ENCODE measurements around the gene LTO1. TPM values are rescaled to one million over a fixed set of nuclear protein-coding genes. Genes with fewer than 3 reads are reported as not detected.

Gene LTO1
- total RNA-seq, 1 donor from 2014 or later = 52.5 TPM

DNA sequence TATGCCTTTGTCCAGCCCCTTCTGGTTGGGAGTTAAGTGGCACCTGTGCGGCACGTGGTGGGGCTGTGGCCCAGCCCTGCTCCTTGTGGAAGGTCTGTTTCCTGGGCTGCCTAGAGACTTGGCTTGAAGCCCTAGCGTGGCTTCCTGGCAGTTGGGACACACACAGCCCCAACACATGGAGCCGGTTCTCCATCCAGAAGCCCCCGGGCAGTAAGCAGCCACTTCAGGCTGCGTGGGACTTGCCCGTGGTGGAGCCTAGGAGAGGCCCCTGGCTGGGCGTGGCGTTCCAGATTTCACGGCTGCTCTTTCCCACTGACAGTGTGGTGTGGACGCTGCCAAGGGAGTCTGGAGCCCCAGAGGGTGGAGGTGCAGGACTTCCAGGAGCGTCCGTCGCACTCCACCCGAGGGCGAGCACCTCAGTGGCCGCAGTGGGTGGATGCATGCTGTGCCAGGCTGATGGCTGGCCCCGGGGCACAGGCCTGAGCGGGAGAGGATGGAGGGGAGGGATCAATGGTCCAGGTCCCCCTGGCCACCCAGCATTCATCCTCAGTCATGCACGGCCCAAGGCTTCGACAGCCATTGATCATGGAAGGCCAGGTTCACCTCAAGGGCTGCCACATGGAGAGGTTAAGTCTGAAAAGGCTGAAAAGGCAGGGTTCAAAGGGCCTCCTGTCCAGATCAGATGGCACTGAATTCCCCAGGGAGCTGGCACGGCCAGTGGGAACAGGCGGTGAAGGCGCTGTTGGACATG lies 24.9 kb downstream of the LTO1 start:
- peaks cover 27% of the 10 kb centered on the region for H3K36me3 Mint-ChIP-seq (ENCODE audit: low read depth)
- POLR2A ChIA-PET = no interaction called here
- TF ChIP-seq, protein P1, sequence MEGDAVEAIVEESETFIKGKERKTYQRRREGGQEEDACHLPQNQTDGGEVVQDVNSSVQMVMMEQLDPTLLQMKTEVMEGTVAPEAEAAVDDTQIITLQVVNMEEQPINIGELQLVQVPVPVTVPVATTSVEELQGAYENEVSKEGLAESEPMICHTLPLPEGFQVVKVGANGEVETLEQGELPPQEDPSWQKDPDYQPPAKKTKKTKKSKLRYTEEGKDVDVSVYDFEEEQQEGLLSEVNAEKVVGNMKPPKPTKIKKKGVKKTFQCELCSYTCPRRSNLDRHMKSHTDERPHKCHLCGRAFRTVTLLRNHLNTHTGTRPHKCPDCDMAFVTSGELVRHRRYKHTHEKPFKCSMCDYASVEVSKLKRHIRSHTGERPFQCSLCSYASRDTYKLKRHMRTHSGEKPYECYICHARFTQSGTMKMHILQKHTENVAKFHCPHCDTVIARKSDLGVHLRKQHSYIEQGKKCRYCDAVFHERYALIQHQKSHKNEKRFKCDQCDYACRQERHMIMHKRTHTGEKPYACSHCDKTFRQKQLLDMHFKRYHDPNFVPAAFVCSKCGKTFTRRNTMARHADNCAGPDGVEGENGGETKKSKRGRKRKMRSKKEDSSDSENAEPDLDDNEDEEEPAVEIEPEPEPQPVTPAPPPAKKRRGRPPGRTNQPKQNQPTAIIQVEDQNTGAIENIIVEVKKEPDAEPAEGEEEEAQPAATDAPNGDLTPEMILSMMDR (IDR thresholded peaks at IDR 0.05) = no peak
- H3K9me3 Mint-ChIP-seq = no peaks in the 10 kb centered on the region
- no peak for ATAC-seq (ENCODE audit: low read depth)
- CTCF ChIA-PET = no interaction called here
- H3K27me3 Mint-ChIP-seq = no peaks in the 10 kb centered on the region
- H3K4me3 Mint-ChIP-seq = no peak overlapping the region
- no peak overlapping the region for H3K27ac Mint-ChIP-seq
- H3K4me1 Mint-ChIP-seq = peaks cover 7% of the 10 kb centered on the region
- DNase-seq = no peak
- intact Hi-C loops (cut with micrococcal nuclease) = no loop called here

DNA sequence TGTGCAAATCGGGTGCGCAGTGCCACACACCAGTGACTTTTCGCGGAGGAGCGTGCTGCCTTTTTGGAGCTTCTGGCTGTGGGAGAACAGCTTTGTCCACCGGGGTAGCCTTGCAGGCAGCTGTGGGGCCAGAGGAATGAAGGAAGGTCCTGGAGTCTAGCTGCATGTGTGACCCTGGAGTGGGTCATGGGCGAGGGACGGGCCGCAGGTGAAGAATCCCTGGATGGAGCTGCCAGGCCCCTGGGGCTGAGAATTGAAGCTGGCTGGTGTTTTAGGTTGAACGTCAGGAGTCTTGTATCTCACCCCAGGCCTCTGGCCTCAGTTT lies 25.6 kb downstream of the LTO1 start:
- Mint-ChIP-seq H3K36me3 (ENCODE audit: low read depth) (peaks cover 27% of the 10 kb centered on the region), H3K27me3 (no peaks in the 10 kb centered on the region), H3K27ac (no peak overlapping the region), H3K4me1 (peaks cover 7% of the 10 kb centered on the region), H3K9me3 (no peaks in the 10 kb centered on the region), H3K4me3 (no peak overlapping the region)
- ChIA-PET POLR2A (no interaction called here), CTCF (no interaction called here)
- no peak for DNase-seq
- ATAC-seq (ENCODE audit: low read depth) = no peak
- TF ChIP-seq, protein P1 (IDR thresholded peaks at IDR 0.05) = no peak
- intact Hi-C loops (cut with micrococcal nuclease) = loop anchor here (10.0 kb wide), 1 partner anchor 895 kb away; the partner anchor contains the start of gene TESMIN

DNA sequence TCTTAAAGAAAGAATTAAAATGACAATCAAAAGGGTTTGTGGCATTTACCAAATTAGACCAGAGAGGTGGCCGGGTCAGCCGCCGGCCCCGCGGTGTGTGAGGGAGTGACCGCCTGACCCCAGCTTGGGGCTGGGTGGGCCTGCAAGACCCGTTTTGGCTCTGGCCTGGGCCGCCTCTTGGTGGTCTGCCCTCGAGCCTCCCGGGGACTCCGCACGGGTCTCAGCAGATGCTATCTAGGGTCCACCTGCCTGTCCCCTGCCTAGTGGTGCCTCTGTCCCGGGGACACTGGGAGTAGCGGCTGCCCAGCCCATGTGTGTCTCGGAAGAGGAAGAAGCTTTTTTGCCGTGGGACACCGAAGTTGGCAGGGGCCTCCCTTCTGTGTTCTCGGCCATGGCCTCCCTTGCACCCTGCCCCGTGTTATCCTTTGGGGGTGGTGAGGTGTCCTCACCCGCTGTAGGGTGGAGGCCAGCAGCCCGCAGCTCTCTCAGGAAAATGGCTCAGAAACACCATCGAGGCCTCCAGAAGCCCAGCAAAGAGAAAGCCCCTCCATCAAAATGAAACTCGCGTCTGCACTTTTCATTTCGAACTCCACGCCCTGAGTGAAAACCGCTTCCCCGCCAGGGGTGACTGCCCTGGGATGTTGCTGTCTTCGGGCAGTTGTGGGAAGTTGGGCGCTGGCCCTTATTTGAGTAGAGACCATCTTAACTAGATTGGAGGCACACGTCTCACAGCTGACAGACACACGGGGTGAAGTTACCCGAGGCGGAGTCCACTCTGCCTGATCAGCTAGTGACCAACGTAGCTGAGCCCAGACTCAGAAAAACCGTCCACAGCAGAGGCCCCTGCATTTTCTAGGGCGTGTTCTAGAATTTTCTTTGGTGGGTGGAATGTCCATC lies 26.2 kb downstream of the LTO1 start:
- intact Hi-C loops (cut with micrococcal nuclease) = loop anchor here (10.0 kb wide), 1 partner anchor 894 kb away; the partner anchor contains the start of gene TESMIN
- peaks cover 7% of the 10 kb centered on the region for H3K4me1 Mint-ChIP-seq
- H3K9me3 Mint-ChIP-seq = no peaks in the 10 kb centered on the region
- ChIA-PET POLR2A (no interaction called here), CTCF (no interaction called here)
- no peaks in the 10 kb centered on the region for H3K27me3 Mint-ChIP-seq
- no peak for ATAC-seq (ENCODE audit: low read depth)
- H3K36me3 Mint-ChIP-seq (ENCODE audit: low read depth) = peaks cover 26% of the 10 kb centered on the region
- H3K27ac Mint-ChIP-seq = no peak overlapping the region
- TF ChIP-seq, protein P1 (IDR thresholded peaks at IDR 0.05) = no peak
- DNase-seq = no peak
- no peak overlapping the region for H3K4me3 Mint-ChIP-seq

DNA sequence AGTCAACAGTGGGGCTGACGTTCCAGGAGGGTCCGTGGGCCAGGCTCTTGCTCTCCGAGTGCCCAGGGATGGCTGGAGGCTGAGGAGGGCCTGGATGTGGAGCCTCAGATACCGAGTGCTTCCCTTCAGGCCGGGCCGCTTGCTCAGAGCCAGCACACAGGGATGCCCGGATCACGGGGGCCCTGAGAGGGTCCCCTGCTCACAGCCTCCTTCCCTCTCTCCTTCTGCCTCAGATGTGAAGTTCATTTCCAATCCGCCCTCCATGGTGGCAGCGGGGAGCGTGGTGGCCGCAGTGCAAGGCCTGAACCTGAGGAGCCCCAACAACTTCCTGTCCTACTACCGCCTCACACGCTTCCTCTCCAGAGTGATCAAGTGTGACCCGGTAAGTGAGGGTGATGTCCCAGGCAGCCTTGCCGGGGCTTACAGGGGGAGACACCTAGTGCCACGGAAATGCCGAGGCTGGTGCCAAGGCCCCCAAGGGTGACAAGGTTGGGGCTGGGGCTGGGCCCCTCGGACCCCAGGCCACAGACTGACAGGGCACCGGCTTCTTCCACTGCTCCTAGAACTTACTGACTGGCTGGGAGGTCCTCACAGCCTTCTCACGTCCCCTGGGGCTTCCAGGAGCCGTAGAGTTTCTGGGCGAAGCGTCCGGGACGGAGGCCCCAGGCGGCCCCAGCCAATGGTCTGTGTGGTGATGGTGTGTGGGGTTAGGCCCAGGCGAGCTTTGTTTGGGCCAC lies 27.2 kb downstream of the LTO1 start:
- peaks cover 9% of the 10 kb centered on the region for H3K4me1 Mint-ChIP-seq
- CTCF ChIA-PET = no interaction called here
- TF ChIP-seq, protein P1 (IDR thresholded peaks at IDR 0.05) = no peak
- intact Hi-C loops (cut with micrococcal nuclease) = loop anchor here (10.0 kb wide), 1 partner anchor 893 kb away; the partner anchor contains the start of gene TESMIN
- no peaks in the 10 kb centered on the region for H3K9me3 Mint-ChIP-seq
- ATAC-seq (ENCODE audit: low read depth) (no peak), DNase-seq (no peak)
- peaks cover 21% of the 10 kb centered on the region for H3K36me3 Mint-ChIP-seq (ENCODE audit: low read depth)
- H3K27ac Mint-ChIP-seq = no peak overlapping the region
- POLR2A ChIA-PET = no interaction called here
- no peaks in the 10 kb centered on the region for H3K27me3 Mint-ChIP-seq
- H3K4me3 Mint-ChIP-seq = no peak overlapping the region

DNA sequence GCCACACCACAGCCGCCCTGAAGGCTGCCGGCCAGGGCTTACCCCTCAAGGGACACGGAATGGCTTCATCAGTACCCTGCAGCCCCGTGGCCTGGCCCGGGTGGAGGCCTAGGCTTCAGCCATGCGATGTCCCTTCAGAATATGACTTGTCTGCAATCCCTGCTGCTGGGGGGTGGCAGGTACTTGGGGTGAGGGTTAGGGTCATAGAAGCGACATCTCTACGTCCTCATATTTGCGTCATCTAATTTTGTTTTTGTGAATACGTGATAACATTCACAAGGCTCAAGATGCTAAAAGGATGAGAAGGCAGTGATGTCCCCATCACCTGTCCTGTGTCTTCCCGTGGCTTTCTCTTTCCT lies 27.8 kb downstream of the LTO1 start:
- H3K4me1 Mint-ChIP-seq = peaks cover 9% of the 10 kb centered on the region
- CTCF ChIA-PET = no interaction called here
- TF ChIP-seq, protein P1 (IDR thresholded peaks at IDR 0.05) = no peak

More for the DNA sequence above, 27.8 kb downstream of the LTO1 start:
- intact Hi-C loops (cut with micrococcal nuclease) = loop anchor here (10.0 kb wide), 1 partner anchor 893 kb away; the partner anchor contains the start of gene TESMIN
- DNase-seq (no peak), ATAC-seq (ENCODE audit: low read depth) (no peak)
- POLR2A ChIA-PET = no interaction called here
- H3K9me3 Mint-ChIP-seq = no peaks in the 10 kb centered on the region
- no peak overlapping the region for H3K4me3 Mint-ChIP-seq
- no peak overlapping the region for H3K27ac Mint-ChIP-seq
- peaks cover 20% of the 10 kb centered on the region for H3K36me3 Mint-ChIP-seq (ENCODE audit: low read depth)
- H3K27me3 Mint-ChIP-seq = no peaks in the 10 kb centered on the region
